Measurements from ENCODE around the gene TMEM132C. TPM values are rescaled to one million over a fixed set of nuclear protein-coding genes. Genes with fewer than 3 reads are reported as not detected.

Gene TMEM132C
- total RNA-seq, 2 donors from 2014 or later = 0.56 TPM; not detected in 1

DNA sequence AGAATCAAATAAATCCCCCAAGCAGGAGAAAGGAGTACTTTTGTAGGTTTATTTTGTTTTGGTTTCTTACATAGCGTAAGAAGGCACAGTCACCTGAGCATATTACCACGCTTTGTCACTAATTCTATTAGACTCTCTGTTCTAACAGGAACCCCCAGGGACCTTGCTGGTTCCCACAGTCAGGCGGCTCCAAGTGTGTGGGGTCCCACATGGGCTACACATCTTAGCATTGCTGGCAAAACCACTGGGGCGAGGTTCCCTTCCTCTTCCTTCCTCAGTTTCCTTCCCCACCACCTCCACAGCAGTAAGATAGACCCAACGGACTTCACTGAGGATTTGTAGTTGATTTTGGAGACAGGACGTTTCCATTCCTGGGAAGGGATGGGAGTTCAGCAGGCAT, 49.1 kb downstream of the TMEM132C start:
- DNase-seq (ENCODE audit: low spot score) (no peak), ATAC-seq (ENCODE audit: insufficient number of reproducible peaks, low FRiP score, low read depth) (no peak)
- Histone ChIP-seq H3K4me1 (ENCODE audit: control insufficient read depth in 1 of 2, low read depth in 2 of 2) (no peaks in the 10 kb centered on the region), H3K9me3 (no peaks in the 10 kb centered on the region), H3K4me3 (no peak overlapping the region), H3K27me3 (replicated peaks; ENCODE audit: insufficient read depth) (no peaks in the 10 kb centered on the region), H3K36me3 (no peaks in the 10 kb centered on the region), H3K27ac (no peak overlapping the region)
- TF ChIP-seq, protein P1, sequence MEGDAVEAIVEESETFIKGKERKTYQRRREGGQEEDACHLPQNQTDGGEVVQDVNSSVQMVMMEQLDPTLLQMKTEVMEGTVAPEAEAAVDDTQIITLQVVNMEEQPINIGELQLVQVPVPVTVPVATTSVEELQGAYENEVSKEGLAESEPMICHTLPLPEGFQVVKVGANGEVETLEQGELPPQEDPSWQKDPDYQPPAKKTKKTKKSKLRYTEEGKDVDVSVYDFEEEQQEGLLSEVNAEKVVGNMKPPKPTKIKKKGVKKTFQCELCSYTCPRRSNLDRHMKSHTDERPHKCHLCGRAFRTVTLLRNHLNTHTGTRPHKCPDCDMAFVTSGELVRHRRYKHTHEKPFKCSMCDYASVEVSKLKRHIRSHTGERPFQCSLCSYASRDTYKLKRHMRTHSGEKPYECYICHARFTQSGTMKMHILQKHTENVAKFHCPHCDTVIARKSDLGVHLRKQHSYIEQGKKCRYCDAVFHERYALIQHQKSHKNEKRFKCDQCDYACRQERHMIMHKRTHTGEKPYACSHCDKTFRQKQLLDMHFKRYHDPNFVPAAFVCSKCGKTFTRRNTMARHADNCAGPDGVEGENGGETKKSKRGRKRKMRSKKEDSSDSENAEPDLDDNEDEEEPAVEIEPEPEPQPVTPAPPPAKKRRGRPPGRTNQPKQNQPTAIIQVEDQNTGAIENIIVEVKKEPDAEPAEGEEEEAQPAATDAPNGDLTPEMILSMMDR (IDR thresholded peaks at IDR 0.05) = no peak

DNA sequence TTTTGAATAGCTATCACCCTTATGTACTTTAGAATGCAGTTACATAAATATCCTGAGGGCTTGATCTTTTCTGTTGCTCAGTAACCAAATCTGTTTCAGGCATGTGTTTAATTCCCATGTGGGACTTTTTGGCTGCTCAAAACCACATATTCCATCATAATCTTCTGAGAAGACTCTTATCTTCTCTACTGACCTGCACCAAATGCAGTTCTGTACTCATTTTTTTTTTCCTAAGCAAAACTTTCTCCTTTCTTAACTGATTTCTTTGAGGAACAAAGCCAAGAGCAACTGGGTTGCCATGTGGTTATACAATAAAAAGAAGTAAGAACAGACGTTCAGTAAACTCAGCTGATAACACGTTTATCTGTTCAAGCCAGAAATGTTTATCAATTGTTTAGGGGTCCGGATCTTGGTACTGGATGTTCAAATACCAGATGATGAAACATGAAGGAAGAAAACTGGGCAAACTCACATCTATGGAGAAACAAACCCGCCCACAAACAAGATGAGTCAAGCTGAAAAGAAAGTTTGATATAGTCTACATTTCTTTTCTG, 50.1 kb downstream of the TMEM132C start:
- Histone ChIP-seq H3K4me1 (ENCODE audit: control insufficient read depth in 1 of 2, low read depth in 2 of 2) (no peaks in the 10 kb centered on the region), H3K27ac (no peak overlapping the region), H3K4me3 (no peak overlapping the region), H3K27me3 (replicated peaks; ENCODE audit: insufficient read depth) (no peaks in the 10 kb centered on the region), H3K36me3 (no peaks in the 10 kb centered on the region), H3K9me3 (no peaks in the 10 kb centered on the region)
- ATAC-seq (ENCODE audit: insufficient number of reproducible peaks, low FRiP score, low read depth) = no peak
- TF ChIP-seq, protein P1 (IDR thresholded peaks at IDR 0.05) = no peak
- no peak for DNase-seq (ENCODE audit: low spot score)

DNA sequence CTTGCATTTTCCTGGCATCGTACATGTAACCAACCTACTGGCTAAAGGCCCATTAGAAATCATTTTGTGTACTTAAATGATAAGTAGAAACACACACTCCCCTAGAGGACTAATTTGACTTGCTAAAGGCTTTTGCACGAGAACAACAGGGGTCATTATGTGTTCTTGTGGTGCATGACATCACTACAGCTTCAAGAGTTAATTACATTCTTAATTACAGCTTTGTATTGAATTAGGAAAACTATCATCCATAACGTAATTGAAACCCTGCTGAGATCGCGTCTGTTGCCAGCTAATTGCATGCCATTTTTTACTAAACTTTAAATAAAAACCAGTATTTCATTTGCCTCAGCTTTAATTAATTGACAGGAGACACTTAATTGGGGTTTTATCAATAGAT, 51.4 kb downstream of the TMEM132C start:
- no peak overlapping the region for H3K27ac ChIP-seq
- TF ChIP-seq, protein P1 (IDR thresholded peaks at IDR 0.05) = no peak
- no peaks in the 10 kb centered on the region for H3K36me3 ChIP-seq
- DNase-seq (ENCODE audit: low spot score) = no peak
- H3K4me1 ChIP-seq (ENCODE audit: control insufficient read depth in 1 of 2, low read depth in 2 of 2) = no peaks in the 10 kb centered on the region
- no peak overlapping the region for H3K4me3 ChIP-seq
- no peaks in the 10 kb centered on the region for H3K9me3 ChIP-seq
- H3K27me3 ChIP-seq (replicated peaks; ENCODE audit: insufficient read depth) = no peaks in the 10 kb centered on the region
- no peak for ATAC-seq (ENCODE audit: insufficient number of reproducible peaks, low FRiP score, low read depth)

DNA sequence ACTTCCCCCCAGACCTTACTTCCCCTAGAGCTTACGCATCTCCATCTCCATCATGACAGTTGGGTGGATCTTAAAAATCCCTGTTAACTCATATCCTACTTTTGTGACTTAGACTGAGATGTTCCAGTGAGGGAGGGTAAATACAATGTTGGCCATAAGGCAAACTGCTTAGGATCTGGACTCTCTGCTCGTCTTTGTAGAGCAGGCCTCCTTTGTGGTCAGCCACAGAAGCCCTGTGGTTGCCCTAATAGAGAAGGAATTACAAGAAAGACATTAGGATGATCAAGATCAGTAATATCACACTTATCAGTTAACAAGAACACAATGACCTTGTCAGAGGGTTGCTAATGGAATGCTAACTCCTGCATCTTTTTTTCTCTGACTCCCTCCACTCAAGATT, 52.0 kb downstream of the TMEM132C start:
- Histone ChIP-seq H3K9me3 (no peaks in the 10 kb centered on the region), H3K4me3 (no peak overlapping the region), H3K27me3 (replicated peaks; ENCODE audit: insufficient read depth) (no peaks in the 10 kb centered on the region), H3K4me1 (ENCODE audit: control insufficient read depth in 1 of 2, low read depth in 2 of 2) (no peaks in the 10 kb centered on the region), H3K36me3 (no peaks in the 10 kb centered on the region), H3K27ac (no peak overlapping the region)
- DNase-seq (ENCODE audit: low spot score) = no peak
- no peak for ATAC-seq (ENCODE audit: insufficient number of reproducible peaks, low FRiP score, low read depth)
- TF ChIP-seq, protein P1 (IDR thresholded peaks at IDR 0.05) = no peak

DNA sequence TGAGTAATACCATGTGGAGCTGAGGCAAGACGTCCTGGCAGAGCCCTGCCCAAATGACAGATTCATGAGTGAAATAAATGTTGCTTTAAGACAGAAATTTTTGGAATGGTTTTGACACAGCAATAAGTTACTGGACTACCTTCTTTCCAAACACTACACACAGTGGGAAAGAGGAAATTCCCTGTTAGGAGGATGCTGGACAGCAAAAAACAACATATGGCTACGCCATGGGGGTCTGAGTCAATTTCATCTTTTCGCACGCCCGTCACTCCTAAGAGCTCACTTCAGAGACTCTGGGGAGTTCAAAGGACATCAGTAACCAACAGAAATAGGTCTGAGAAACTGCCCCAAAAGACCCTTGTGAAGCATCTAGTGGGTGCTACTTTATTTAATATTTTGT, 55.4 kb downstream of the TMEM132C start:
- H3K36me3 ChIP-seq = no peaks in the 10 kb centered on the region
- H3K27ac ChIP-seq = no peak overlapping the region
- no peak overlapping the region for H3K4me3 ChIP-seq
- no peak for DNase-seq (ENCODE audit: low spot score)
- H3K9me3 ChIP-seq = no peaks in the 10 kb centered on the region
- H3K27me3 ChIP-seq (replicated peaks; ENCODE audit: insufficient read depth) = no peaks in the 10 kb centered on the region
- no peak for ATAC-seq (ENCODE audit: insufficient number of reproducible peaks, low FRiP score, low read depth)
- no peaks in the 10 kb centered on the region for H3K4me1 ChIP-seq (ENCODE audit: control insufficient read depth in 1 of 2, low read depth in 2 of 2)
- TF ChIP-seq, protein P1 (IDR thresholded peaks at IDR 0.05) = no peak
